DND-41 (cell line): ENCODE measurements around the gene MAGEA1.

Experiments
- CTCF ChIP-seq: IDR thresholded peaks from 2 replicates; pipeline ENCODE4 v1.5.1; 2012; ENCODE audit warnings: borderline replicate concordance, low read length, moderate library complexity, mild to moderate bottlenecking; ENCODE audit not compliant: poor library complexity, severe bottlenecking; ENCODE audit errors: extremely low read depth
- EZH2 ChIP-seq: IDR thresholded peaks from 3 replicates; pipeline ENCODE4 v1.6.1; 2012; ENCODE audit warnings: borderline replicate concordance, low read depth, mild to moderate bottlenecking, moderate library complexity, low read length, inconsistent platforms; ENCODE audit not compliant: severe bottlenecking

- TF ChIP-seq CTCF (no peak), EZH2 (no peak)
Observed at GRCh38 chrX:153206425-153207046, 27.5 kb downstream of the MAGEA1 start.
